ENCODE data around the gene CCZ1B.
"Not testable (repeated sequence)": the region's sequence is repeated elsewhere in the genome, so short reads cannot be mapped to it uniquely, and the experiment has no call there.

The CCZ1B gene

GRCh38 chr7:6826151-6826550, at the start of gene CCZ1B:
CCZ1B (minus strand) TSS chr7:6826275; CDS start chr7:6826197, 78 bp downstream.
- DNase-seq: peak; percentile 77 to 98 (median 92)
- intact Hi-C loops (cut with DNase I): not testable (repeated sequence)

GRCh38 chr7:6875022-6875421, 48.9 kb upstream of the CCZ1B start:
- DNase-seq; intact Hi-C loops (cut with DNase I): not testable (repeated sequence)

GRCh38 chr7:6872246-6872945, 46.3 kb upstream of the CCZ1B start:
- intact Hi-C loops (cut with DNase I); DNase-seq: not testable (repeated sequence)

- not testable (repeated sequence) for DNase-seq
Observed at GRCh38 chr7:6871421-6872144, 45.5 kb upstream of the CCZ1B start.

GRCh38 chr7:6864751-6865150, 38.7 kb upstream of the CCZ1B start:
- DNase-seq; intact Hi-C loops (cut with DNase I): not testable (repeated sequence)

More at GRCh38 chr7:6871421-6872144, 45.5 kb upstream of the CCZ1B start:
- intact Hi-C loops (cut with DNase I): not testable (repeated sequence)

GRCh38 chr7:6864188-6864587, 38.1 kb upstream of the CCZ1B start:
- intact Hi-C loops (cut with DNase I); DNase-seq: not testable (repeated sequence)

- DNase-seq; intact Hi-C loops (cut with DNase I): not testable (repeated sequence)
Observed at GRCh38 chr7:6862876-6863275, 36.8 kb upstream of the CCZ1B start.

- intact Hi-C loops (cut with DNase I): not testable (repeated sequence)
- DNase-seq: peak; percentile 32 to 90 (median 76)
Observed at GRCh38 chr7:6857721-6858314, 31.7 kb upstream of the CCZ1B start.

- intact Hi-C loops (cut with DNase I); DNase-seq: not testable (repeated sequence)
Observed at GRCh38 chr7:6855563-6856131, 29.6 kb upstream of the CCZ1B start.

GRCh38 chr7:6854747-6855562, 28.9 kb upstream of the CCZ1B start:
- intact Hi-C loops (cut with DNase I): not testable (repeated sequence)
- peak in 2 of 42 donors; percentile 48 to 55 for DNase-seq

- intact Hi-C loops (cut with DNase I): not testable (repeated sequence)
Observed at GRCh38 chr7:6853681-6854080, 27.6 kb upstream of the CCZ1B start.

GRCh38 chr7:6849127-6849526, 23.1 kb upstream of the CCZ1B start:
- DNase-seq; intact Hi-C loops (cut with DNase I): not testable (repeated sequence)

More at GRCh38 chr7:6853681-6854080, 27.6 kb upstream of the CCZ1B start:
- not testable (repeated sequence) for DNase-seq

GRCh38 chr7:6847751-6848150, 21.7 kb upstream of the CCZ1B start:
- DNase-seq; intact Hi-C loops (cut with DNase I): not testable (repeated sequence)

- intact Hi-C loops (cut with DNase I); DNase-seq: not testable (repeated sequence)
Observed at GRCh38 chr7:6845971-6846449, 19.9 kb upstream of the CCZ1B start.

GRCh38 chr7:6843654-6844053, 17.6 kb upstream of the CCZ1B start:
- intact Hi-C loops (cut with DNase I); DNase-seq: not testable (repeated sequence)

- intact Hi-C loops (cut with DNase I); DNase-seq: not testable (repeated sequence)
Observed at GRCh38 chr7:6843092-6843491, 17.0 kb upstream of the CCZ1B start.

GRCh38 chr7:6842278-6842921, 16.3 kb upstream of the CCZ1B start:
- intact Hi-C loops (cut with DNase I); DNase-seq: not testable (repeated sequence)

GRCh38 chr7:6837081-6837480, 11.0 kb upstream of the CCZ1B start:
- DNase-seq; intact Hi-C loops (cut with DNase I): not testable (repeated sequence)

Data from head of caudate nucleus (tissue), 42 donors.